Measurements from ENCODE around the gene ZFP36L2.

The ZFP36L2 gene

DNA sequence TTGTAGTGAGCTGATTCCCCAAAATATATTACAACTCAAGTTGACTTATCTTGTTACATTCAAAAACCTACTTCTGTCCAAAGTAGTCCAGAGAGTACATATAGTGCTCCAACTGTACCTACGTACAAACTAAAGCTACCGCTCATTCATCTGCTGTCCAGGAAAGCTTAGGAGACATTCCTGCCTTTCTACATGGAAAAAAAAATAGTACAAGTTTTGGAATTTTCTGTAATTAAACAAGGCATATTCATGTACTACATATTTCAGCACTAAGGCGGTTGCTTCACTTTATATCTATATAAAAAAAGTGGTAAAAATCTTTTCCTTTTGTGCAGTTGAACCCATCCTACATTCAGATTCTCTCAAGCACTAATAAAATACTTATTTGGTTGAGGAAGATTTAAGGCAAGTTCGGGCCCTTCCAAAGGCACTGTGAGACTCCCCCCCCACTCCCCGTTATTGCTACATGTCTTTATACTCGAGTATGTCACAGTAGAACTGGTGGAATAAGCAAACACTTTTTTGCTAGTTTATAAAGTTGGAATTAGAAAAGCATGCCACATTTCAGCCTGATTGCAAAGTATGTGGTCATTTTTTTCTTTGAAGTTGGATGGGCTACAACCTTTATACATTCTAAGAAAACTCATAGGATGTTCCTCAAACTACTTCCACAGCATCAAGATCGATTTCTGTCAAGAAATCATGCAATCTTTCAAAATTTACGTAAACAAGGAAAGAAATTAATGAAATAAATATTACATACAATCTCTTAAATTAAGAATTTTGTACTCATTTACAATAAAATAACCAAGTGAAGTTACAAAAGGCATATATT is 3.7 kb downstream of the ZFP36L2 start:
- DNase-seq, result peak; percentile 27

DNA sequence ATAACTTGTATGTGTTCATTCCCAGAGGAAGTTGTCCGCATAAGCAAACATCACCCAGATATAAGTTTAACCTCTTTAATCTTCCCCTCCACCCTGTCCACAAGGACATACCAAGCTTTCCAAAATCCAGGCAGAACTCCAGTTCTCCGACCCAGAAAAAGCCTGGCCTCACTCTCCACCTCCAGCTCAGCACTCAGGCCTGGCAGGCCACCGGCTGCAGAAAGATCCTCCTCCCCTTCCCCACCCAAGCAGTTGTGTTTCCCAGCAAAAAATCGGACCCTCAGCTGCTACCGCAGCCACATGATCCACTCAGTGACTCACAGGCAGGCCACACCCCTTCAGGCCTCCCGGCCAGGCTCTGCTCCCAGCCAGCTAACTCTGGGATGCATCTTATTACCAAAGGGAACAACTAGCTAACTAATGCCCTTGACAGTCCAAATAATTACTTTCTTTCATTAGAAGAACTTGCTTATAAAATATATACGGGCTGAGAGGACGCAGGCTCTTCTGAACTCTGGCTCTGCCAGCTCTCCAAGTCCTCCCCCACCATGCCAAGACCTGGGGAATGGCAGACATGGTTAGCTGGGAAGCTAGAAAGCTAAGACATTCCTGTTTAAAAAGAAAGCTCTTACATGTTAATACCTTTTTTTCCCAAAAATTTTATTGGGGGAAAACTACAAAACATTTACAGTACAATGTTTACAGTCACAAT is 4.5 kb downstream of the ZFP36L2 start:
- DNase-seq, result peak; percentile 77

GRCh38 chr2:43221124-43221762 is 5.2 kb downstream of the ZFP36L2 start:
- peak; percentile 59 for DNase-seq

DNA sequence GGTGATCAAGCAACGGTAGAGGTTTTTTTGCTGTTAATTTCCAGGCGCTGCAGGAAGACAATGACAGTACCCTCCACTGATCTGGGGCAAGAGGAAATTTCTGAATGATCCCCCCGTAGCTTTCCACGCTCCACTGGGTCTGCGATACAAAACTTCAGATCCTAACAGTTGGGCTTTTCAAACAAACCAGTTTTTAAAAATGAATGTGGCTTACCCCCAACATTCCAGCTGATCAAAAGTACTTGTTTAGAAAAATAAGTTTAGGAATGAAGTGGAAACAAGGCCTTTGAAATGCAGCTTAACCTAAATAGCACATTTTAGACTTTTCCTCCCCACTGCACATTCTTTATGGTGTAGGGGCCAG is 5.7 kb downstream of the ZFP36L2 start:
- DNase-seq, result no peak

GRCh38 chr2:43220229-43220751 is 6.1 kb downstream of the ZFP36L2 start:
- DNase-seq, result peak; percentile 52

DNA sequence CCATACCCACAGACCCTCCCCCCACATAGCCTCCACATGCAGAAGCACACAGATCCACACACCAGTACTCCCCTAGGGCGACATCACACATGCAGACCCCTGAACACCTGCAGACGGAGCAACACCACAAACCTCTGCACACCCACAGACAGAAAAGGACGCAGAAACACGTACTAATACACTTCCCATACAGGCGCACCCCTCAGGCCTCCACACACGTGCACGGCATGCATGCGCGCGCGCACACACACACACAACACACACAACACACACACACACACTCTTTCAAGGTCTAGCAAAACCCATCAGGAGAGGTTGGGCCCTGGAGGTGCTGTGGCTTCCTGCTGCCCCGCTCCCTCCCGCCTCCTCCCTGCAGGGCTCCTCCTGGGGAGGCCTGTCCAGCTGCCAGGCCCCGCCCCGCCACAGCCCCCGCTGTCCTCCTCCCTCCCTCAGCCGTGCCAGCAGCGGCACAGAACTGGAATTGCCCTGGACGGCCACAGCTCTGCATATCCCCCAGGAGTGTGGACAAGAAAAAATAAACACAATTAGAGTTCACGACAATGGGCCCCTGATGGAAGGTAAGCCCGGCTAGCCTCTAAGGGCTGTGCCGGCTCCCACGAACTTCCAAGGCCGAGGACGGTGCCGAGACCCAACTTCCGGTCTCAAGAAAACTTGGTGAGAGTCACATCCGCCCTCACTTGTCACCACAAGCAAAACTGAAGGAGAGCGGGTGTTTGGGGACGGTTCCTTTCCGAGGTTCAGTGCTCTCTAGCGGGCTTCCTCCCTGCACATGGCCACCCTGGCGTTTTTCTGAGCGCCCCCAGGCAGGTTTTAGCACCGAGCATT is 6.8 kb downstream of the ZFP36L2 start:
- DNase-seq, result peak; percentile 87

- peak; percentile 56 for DNase-seq
Measured at GRCh38 chr2:43218702-43219382, 7.6 kb downstream of the ZFP36L2 start.

DNA sequence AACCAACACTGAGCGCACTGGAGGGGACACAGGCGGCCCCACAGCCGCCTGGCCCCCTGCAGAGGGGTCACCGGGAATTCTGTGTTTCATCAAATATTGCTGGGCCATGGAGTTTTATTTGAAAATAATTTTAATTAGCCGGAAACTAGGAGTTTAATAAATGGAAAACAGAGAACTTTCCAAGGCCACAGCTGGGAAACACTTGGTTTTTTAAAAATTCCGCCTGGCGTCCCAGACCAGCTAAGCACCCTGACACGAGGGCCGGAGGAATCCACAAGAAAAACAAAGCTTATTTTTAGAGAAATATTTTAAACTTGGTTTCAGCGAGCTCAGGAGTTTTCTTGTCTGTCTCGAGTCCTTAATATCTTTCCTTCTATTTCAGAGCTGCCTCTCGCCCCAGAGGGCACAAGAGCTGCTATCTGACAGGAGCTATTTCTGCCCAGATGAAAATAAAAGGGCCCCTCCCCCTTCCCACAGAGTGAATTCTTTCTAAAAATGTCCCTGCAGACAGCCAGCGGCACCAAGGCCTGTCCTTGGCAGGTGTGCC is 8.2 kb downstream of the ZFP36L2 start:
- no peak for DNase-seq

DNA sequence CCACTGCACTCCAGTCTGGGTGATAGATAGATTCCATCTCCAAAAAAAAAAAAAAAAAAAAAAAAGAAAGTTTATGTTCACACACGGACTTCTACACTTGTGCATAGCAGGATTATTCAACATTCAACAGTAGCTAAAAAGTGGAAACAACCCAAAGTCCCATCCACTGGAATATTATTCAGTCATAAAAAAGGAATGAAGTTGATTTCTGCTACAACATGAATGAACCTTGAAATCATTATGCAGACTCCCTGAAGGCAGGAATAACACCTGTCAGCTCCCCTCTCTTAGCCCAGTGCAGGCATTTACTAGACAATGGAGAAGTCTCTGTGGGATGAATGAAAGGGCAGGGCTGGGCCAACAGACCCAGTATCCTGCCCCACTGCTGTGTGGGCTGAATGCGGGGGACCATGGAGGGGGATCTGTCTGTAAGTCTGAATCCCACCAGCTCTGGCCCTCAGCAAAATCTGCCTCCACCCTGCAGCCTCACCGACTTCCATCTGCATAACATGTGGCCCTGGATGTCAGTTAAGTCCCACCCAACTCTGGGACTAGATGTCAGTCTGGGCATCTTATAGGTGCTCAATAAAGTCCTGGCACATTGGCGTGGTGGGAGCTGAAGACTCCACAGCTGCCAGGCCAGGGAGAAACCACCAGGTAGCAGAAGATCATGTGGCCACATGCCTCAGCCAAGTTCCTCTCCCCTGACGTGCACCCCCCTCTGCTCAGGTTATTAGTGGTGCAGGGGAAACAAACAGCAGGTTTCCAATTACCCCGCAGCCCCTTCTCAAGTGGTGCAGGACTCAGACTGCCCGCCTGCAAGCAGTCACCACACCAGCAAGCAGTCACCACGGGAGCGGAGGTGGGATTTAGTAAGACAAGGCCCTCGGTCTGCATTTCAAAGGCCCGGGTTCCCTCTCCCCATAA is 8.9 kb downstream of the ZFP36L2 start:
- no peak for DNase-seq

DNA sequence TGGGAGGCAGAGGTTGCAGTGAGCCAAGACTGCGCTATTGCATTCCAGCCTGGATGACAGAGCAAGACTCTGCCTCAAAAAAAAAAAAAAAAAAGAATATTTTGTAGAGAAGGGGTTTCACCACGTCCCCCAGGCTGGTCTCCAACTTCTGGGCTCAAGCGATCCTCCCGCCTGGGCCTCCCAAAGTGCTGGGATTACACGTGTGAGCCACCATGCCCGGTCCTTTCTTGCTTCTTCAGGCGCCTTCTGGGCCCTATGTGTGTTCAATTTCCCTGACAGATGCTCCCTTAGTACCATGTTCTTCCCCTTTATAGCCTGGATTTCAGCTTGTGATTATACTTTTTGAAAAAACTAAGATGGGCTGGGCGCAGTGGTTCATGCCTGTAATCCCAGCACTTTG is 9.8 kb downstream of the ZFP36L2 start:
- no peak for DNase-seq

GRCh38 chr2:43215673-43216255 is 10.6 kb downstream of the ZFP36L2 start:
- no peak for DNase-seq

DNA sequence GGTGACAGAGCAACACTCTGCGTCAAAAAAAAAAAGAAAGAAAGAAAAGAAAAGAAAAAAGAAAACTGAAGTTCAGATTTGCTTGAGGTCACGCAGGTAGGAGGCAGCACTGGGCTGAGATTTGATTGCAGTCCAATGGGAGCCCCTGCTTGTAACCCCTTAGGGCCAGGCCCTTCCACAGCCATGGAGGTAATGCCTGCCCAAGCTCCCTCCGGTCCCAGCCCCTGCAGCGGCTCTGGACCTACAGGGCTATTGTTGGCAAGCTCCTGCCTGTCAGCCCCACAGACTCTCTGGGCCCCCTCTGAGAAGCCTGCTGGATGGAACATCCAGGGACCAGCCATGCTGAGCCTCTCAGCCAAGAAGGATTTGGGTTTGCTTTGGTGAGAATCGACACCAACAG is 12.2 kb downstream of the ZFP36L2 start:
- DNase-seq, result no peak

- DNase-seq, result peak; percentile 94
Measured at GRCh38 chr2:43212931-43213330, 13.5 kb downstream of the ZFP36L2 start.

DNA sequence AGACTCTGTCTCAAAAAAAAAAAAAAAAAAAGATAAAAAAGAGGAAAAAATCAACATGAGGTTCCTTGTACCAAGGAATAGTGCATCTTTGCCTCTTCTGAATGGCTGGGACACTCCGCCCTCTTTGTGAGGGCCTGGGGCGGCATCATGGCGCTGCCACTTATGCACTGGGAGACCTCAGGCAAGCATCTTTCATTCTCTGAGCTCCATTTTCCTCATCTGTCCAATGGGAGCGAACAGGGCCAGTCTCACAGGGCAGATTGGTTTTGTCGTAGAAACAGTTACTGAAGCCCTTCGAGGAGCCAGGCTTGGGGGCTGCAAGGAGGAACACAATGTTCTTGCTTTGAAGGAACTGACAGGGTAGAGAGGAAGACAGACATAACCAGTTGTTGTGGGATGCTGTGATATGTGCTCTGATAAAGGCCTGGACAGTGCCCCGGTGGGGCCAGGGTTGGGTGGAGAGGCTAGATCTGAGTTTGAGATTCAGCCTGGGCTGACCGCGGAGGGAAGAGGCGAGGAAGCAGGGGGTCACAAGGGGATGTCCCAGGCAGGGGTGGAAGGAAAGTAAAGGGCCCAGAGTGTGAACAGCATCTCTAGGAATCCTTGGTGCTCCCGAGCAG is 14.1 kb downstream of the ZFP36L2 start:
- DNase-seq, result peak; percentile 30

DNA sequence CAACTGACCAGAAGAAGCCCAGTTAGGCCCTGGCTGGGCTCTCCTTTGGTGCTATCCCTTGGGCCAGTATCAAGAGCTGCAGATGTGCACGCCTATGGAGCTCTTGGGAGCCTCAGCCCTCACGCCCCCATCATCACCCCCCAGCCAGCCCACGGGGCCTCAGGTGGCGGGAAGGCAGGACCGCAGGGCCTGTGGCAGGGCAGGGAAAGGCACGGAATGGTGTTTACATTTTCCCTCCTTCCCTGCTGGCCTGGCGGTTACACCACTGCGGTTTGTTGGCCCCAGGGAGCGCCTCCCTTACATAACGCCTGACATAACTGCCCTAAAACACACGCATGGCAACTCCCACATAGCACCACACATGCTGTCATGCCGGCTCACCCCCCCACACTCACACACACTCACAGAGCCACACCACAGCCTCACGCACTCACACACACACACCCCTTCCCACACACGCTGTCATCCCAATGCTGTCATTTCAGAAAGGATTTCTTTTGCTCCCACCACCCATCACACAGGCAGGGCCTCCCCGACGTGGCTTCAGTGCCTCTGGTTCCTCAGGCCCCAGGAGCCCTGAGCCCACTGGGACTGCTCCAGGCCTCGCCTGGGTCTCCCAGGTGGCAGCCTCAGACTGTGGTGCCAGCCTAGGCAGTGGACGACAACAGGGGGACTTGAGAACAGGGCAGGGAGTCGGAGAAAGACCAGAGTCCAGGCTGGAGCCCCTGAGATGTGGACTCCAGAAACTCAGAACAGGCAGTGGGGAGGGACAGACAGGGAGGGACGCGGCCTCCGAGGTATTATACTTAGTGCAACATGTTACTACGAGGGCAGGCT is 15.7 kb downstream of the ZFP36L2 start:
- DNase-seq, result peak; percentile 88

DNA sequence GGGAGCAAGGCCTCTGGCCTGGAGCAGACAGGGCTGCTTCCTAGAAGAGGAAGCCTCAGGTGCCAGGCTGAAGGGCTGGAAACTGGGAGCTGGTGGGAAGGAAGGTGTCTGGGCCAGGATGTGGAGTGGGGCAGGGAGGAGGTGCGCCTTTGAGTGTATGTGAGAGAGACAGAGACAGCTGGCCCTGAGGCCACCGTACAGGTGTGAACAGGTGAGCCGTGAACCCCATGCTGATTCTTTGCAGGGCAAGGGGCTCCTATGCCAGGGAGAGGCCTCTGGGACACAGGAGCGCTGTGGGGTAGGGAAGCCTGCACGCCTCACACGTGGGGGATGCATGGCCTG is 16.3 kb downstream of the ZFP36L2 start:
- DNase-seq, result no peak

DNA sequence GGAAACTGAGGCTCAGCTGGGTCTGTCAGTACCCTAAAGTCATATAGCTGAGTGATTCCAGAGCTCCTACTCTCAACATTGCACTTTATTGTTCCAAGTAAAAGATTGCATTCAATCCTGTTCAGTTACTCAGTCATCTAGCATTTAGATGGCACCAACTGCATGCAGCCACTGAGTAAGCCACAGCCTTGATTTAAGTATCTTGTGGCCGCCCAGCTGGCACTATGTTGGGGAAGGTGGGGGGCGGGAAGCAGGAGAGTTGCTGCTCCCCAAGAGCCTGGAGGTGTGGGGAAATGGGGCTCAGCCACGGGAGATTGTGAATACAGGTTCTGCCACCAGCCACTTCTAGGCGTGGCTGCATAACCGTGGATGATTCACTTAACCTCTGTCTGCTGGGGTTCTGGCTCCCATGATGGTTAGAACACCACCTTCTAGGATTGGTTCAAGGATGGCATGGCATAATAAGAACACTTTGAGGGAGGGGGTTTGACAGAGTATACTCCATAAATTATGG is 17.1 kb downstream of the ZFP36L2 start:
- no peak for DNase-seq

GRCh38 chr2:43207553-43208300 is 18.7 kb downstream of the ZFP36L2 start:
- no peak for DNase-seq

All from inflammatory macrophage treated with lipopolysaccharide for 4 hours (primary cell).